OCI-LY3 (cell line): Measurements from ENCODE around the gene PDCD2.

Source experiments
- EZH2phosphoT487 ChIP-seq: fragments of 200-600 bp; shearing (Covaris generic); IDR thresholded peaks from 2 replicates; pipeline ENCODE4 v1.6.1; 2018; ENCODE audit warnings: antibody characterized with exemption, mixed run types, low read depth
- TF ChIP-seq, protein P1 (sequence below): fragments of 200-600, 300-600 bp; sonication (generic); IDR thresholded peaks from 2 replicates; pipeline ENCODE4 v1.5.1; 2014; ENCODE audit warnings: antibody characterized with exemption, low read length, low read depth

DNA sequence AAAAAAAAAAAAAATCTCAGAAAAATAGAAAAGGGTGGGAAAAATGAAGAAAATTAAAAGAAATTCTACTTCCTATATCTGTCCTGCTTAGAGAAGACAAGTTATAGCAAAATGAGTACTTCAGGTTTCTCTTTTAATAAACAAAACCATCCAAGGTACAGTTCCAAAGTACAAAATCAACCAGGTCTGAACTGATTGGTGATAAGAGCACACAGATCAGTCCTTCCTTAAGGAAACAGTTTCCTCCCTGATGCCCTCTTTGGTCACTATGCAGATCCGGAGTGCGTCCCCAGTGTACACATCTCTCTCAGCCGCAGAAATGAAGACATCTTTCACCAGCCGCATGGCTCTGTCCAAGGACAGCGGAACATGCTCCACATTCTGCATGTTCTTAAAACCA lies 49.4 kb downstream of the PDCD2 start:
- TF ChIP-seq, protein P1, sequence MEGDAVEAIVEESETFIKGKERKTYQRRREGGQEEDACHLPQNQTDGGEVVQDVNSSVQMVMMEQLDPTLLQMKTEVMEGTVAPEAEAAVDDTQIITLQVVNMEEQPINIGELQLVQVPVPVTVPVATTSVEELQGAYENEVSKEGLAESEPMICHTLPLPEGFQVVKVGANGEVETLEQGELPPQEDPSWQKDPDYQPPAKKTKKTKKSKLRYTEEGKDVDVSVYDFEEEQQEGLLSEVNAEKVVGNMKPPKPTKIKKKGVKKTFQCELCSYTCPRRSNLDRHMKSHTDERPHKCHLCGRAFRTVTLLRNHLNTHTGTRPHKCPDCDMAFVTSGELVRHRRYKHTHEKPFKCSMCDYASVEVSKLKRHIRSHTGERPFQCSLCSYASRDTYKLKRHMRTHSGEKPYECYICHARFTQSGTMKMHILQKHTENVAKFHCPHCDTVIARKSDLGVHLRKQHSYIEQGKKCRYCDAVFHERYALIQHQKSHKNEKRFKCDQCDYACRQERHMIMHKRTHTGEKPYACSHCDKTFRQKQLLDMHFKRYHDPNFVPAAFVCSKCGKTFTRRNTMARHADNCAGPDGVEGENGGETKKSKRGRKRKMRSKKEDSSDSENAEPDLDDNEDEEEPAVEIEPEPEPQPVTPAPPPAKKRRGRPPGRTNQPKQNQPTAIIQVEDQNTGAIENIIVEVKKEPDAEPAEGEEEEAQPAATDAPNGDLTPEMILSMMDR, result no peak
- no peak for TF ChIP-seq EZH2phosphoT487
